Gastroesophageal sphincter (tissue), 4 donors: Measurements from ENCODE around the gene BCL2L14. TPM values are rescaled to one million over a fixed set of nuclear protein-coding genes. Genes with fewer than 3 reads are reported as not detected.

Experiments used
- ATAC-seq: fragments of 150-250 bp; one replicate; pipeline ENCODE4 v1.9.1; 2016; ENCODE audit warnings: mild to moderate bottlenecking, moderate library complexity
- H3K27ac ChIP-seq, 4 donors: fragments of 200-600 bp; sonication (generic) in 3 of 4; 1 replicate in 3 of 4; 2 replicates in 1 of 4; pipeline ENCODE4 v1.5.1; 2016 to 2019
- H3K27me3 ChIP-seq: fragments of 200-600 bp; sonication (generic); one replicate; pipeline ENCODE4 v1.5.1; 2019
- H3K36me3 ChIP-seq, 2 donors: fragments of 200-600 bp; sonication (generic); one replicate each; pipeline ENCODE4 v1.5.1; 2019; ENCODE audit warnings: control low read depth in 1 of 2
- H3K4me1 ChIP-seq, 3 donors: fragments of 200-600 bp; sonication (generic); 1 replicate in 2 of 3; 2 replicates in 1 of 3; pipeline ENCODE4 v1.5.1; 2016 to 2019; ENCODE audit warnings: control low read depth in 2 of 3
- H3K4me3 ChIP-seq, 2 donors: fragments of 200-600 bp; sonication (generic); one replicate each; pipeline ENCODE4 v1.5.1; 2019; ENCODE audit warnings: mild to moderate bottlenecking in 1 of 2, moderate library complexity in 1 of 2
- H3K9me3 ChIP-seq, 3 donors: fragments of 200-600 bp; sonication (generic); one replicate each; pipeline ENCODE4 v1.5.1; 2017 to 2019; ENCODE audit warnings: control low read depth in 2 of 3
- CTCF ChIP-seq, 4 experiments: fragments of 200-600 bp in 2 of 4; fragments of 450-650 bp in 2 of 4; sonication (generic) in 1 of 4; IDR thresholded peaks; one replicate each; pipeline ENCODE4 v1.5.1; 2017 to 2019; ENCODE audit warnings: antibody characterized with exemption in 4 of 4, mild to moderate bottlenecking in 2 of 4, moderate library complexity in 2 of 4
- EP300 ChIP-seq: sonication (generic); formaldehyde crosslinking; IDR thresholded peaks from one replicate; pipeline ENCODE4 v1.6.1; 2017; ENCODE audit warnings: antibody characterized with exemption, mild to moderate bottlenecking
- POLR2A ChIP-seq, 2 donors: fragments of 450-650 bp; IDR thresholded peaks; one replicate each; pipeline ENCODE4 v1.6.1; 2017; ENCODE audit warnings: antibody characterized with exemption in 2 of 2, mild to moderate bottlenecking in 2 of 2, moderate library complexity in 1 of 2
- POLR2AphosphoS5 ChIP-seq: sonication (generic); formaldehyde crosslinking; IDR thresholded peaks from one replicate; pipeline ENCODE4 v1.6.1; 2017; ENCODE audit warnings: antibody characterized with exemption
- WGBS, 2 donors: methylation state at CpG; one replicate each; pipeline ENCODE4 v1.1.5; 2018; ENCODE audit warnings: low coverage in 1 of 2; 5-methylcytosine and 5-hydroxymethylcytosine counted together
- total RNA-seq, 4 donors: library from RNA; depleted of rRNA; stranded (reverse); fragments of >200 nt; gene quantifications; one replicate each; pipeline ENCODE4 v1.1.0, GENCODE V29; 2016

The BCL2L14 gene
- total RNA-seq, 4 donors from 2014 or later: 1.2 TPM; not detected in 3

- H3K27ac ChIP-seq: no peak overlapping the region
- peaks cover 0 to 10% (median 6%) of the 10 kb centered on the region in 3 donors for H3K4me1 ChIP-seq
- ATAC-seq: no peak
- H3K9me3 ChIP-seq: no peaks in the 10 kb centered on the region
- no peak overlapping the region for H3K4me3 ChIP-seq
- TF ChIP-seq POLR2AphosphoS5 (no peak), POLR2A (IDR thresholded peaks at IDR 0.05) (no peak), EP300 (no peak), CTCF (IDR thresholded peaks at IDR 0.05) (no peak)
- no peaks in the 10 kb centered on the region for H3K27me3 ChIP-seq
- 79 to 89% methylated on average over 11 of the region's 11 CpGs for WGBS, 2 donors
- H3K36me3 ChIP-seq: no peaks in the 10 kb centered on the region
Measured at GRCh38 chr12:12028668-12029402, 41.9 kb upstream of the BCL2L14 start.

- Histone ChIP-seq H3K27me3 (no peaks in the 10 kb centered on the region), H3K9me3 (no peaks in the 10 kb centered on the region), H3K36me3 (no peaks in the 10 kb centered on the region), H3K27ac (no peak overlapping the region), H3K4me1 (peaks cover 0 to 10% (median 6%) of the 10 kb centered on the region in 3 donors), H3K4me3 (no peak overlapping the region)
- WGBS, 2 donors: 93 to 95% methylated on average over 2 of the region's 2 CpGs
- TF ChIP-seq POLR2A (IDR thresholded peaks at IDR 0.05) (no peak), CTCF (IDR thresholded peaks at IDR 0.05) (no peak), POLR2AphosphoS5 (no peak), EP300 (no peak)
- no peak for ATAC-seq
Measured at GRCh38 chr12:12029653-12030052, 41.1 kb upstream of the BCL2L14 start.

- 58 to 71% methylated on average over 5 to 9 of the region's 12 CpGs for WGBS, 2 donors
- ATAC-seq: no peak
Measured at GRCh38 chr12:12032260-12032791, 38.4 kb upstream of the BCL2L14 start.

GRCh38 chr12:12032851-12033797, 37.6 kb upstream of the BCL2L14 start:
- peak overlapping the region; percentile 64 to 79 (median 79) for H3K27ac ChIP-seq
- peak overlapping the region; percentile 46 to 48 for H3K4me3 ChIP-seq
- H3K27me3 ChIP-seq: no peaks in the 10 kb centered on the region
- peak; percentile 81 for ATAC-seq
- peaks cover 0 to 10% (median 6%) of the 10 kb centered on the region in 3 donors for H3K4me1 ChIP-seq
- no peaks in the 10 kb centered on the region for H3K9me3 ChIP-seq
- H3K36me3 ChIP-seq: no peaks in the 10 kb centered on the region
- WGBS, 2 donors: 0 to 1% methylated on average over 20 to 26 of the region's 27 CpGs
- TF ChIP-seq POLR2A (IDR thresholded peaks at IDR 0.05) (no peak), EP300 (no peak), POLR2AphosphoS5 (peak; percentile 26), CTCF (IDR thresholded peaks at IDR 0.05) (peak; percentile 77 to 94 (median 89))

More at GRCh38 chr12:12032260-12032791, 38.4 kb upstream of the BCL2L14 start:
- Histone ChIP-seq H3K27me3 (no peaks in the 10 kb centered on the region), H3K9me3 (no peaks in the 10 kb centered on the region), H3K4me3 (peak overlapping the region in 1 of 2 donors; percentile 48), H3K36me3 (no peaks in the 10 kb centered on the region), H3K4me1 (peaks cover 0 to 10% (median 6%) of the 10 kb centered on the region in 3 donors), H3K27ac (peak overlapping the region in 3 of 4 donors; percentile 79)
- no peak for TF ChIP-seq POLR2AphosphoS5
- no peak for TF ChIP-seq CTCF (IDR thresholded peaks at IDR 0.05)
- TF ChIP-seq EP300: no peak
- TF ChIP-seq POLR2A (IDR thresholded peaks at IDR 0.05): no peak
